NCI-H1436 (cell line): ENCODE results near the gene MEGF10.
"Not testable (repeated sequence)": the region's sequence is repeated elsewhere in the genome, so short reads cannot be mapped to it uniquely, and the experiment has no call there.

Source experiments
- DNase-seq: peaks from one replicate; lab custom pipeline; 2025; lab: John Stamatoyannopoulos, UW

The MEGF10 gene

GRCh38 chr5:127298036-127298429, 7.4 kb downstream of the MEGF10 start:
- no peak for DNase-seq

GRCh38 chr5:127298656-127299055, 8.1 kb downstream of the MEGF10 start:
- no peak for DNase-seq

GRCh38 chr5:127299678-127300077, 9.1 kb downstream of the MEGF10 start:
- no peak for DNase-seq

- DNase-seq = no peak
Measured at GRCh38 chr5:127302509-127302908, 11.9 kb downstream of the MEGF10 start.

- no peak for DNase-seq
Measured at GRCh38 chr5:127303404-127303803, 12.8 kb downstream of the MEGF10 start.

GRCh38 chr5:127305493-127305892, 14.9 kb downstream of the MEGF10 start:
- DNase-seq = no peak

GRCh38 chr5:127306036-127306435, 15.4 kb downstream of the MEGF10 start:
- no peak for DNase-seq

GRCh38 chr5:127306647-127307046, 16.1 kb downstream of the MEGF10 start:
- no peak for DNase-seq

GRCh38 chr5:127307868-127308267, 17.3 kb downstream of the MEGF10 start:
- DNase-seq = no peak

GRCh38 chr5:127308325-127308724, 17.7 kb downstream of the MEGF10 start:
- DNase-seq = not testable (repeated sequence)

- DNase-seq = no peak
Measured at GRCh38 chr5:127308945-127309344, 18.3 kb downstream of the MEGF10 start.

- DNase-seq = no peak
Measured at GRCh38 chr5:127311349-127311748, 20.8 kb downstream of the MEGF10 start.

GRCh38 chr5:127311781-127312525, 21.4 kb downstream of the MEGF10 start:
- DNase-seq = no peak

GRCh38 chr5:127313379-127313778, 22.8 kb downstream of the MEGF10 start:
- DNase-seq = no peak

GRCh38 chr5:127313847-127314473, 23.4 kb downstream of the MEGF10 start:
- DNase-seq = peak; percentile 34

- no peak for DNase-seq
Measured at GRCh38 chr5:127316011-127316410, 25.4 kb downstream of the MEGF10 start.

- DNase-seq = not testable (repeated sequence)
Measured at GRCh38 chr5:127317385-127317784, 26.8 kb downstream of the MEGF10 start.

GRCh38 chr5:127320032-127320965, 29.7 kb downstream of the MEGF10 start:
- DNase-seq = no peak

GRCh38 chr5:127321465-127321864, 30.9 kb downstream of the MEGF10 start:
- no peak for DNase-seq

GRCh38 chr5:127322403-127322802, 31.8 kb downstream of the MEGF10 start:
- no peak for DNase-seq

- no peak for DNase-seq
Measured at GRCh38 chr5:127324756-127325155, 34.2 kb downstream of the MEGF10 start.

GRCh38 chr5:127326431-127326830, 35.8 kb downstream of the MEGF10 start:
- DNase-seq = no peak
